Urothelium cell line (cell line): ENCODE results near the gene CATSPER1.

Experiments used
- DNase-seq: peaks from one replicate; pipeline ENCODE4 v3.0.0; 2011; ENCODE audit warnings: low spot score, mixed read lengths
- FAIRE-seq: peaks from 2 replicates; lab custom pipeline; 2011; peaks lifted over from hg19 to GRCh38; lab: Jason Lieb, UNC

The CATSPER1 gene

DNA sequence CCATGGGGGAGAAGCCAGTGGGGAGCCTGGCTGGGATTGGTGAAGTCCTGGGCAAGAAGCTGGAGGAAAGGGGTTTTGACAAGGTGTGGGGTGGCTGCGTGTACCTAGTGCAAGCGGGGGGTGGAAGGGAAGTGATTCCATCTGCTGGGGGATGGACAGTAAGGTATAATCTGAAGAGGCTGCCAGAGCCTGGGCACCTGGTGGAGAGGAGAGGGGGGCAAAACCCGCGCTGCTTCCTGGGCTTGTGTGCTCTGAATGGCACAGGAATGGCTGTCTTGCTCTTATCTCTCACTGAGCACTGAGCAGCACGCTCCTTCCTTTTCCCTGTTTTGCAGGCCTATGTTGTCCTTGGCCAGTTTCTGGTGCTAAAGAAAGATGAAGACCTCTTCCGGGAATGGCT, 23.0 kb downstream of the CATSPER1 start:
- DNase-seq, result no peak
- FAIRE-seq, result no peak

GRCh38 chr11:66002648-66003225, 23.5 kb downstream of the CATSPER1 start:
- DNase-seq (peak; percentile 74), FAIRE-seq (no peak)

DNA sequence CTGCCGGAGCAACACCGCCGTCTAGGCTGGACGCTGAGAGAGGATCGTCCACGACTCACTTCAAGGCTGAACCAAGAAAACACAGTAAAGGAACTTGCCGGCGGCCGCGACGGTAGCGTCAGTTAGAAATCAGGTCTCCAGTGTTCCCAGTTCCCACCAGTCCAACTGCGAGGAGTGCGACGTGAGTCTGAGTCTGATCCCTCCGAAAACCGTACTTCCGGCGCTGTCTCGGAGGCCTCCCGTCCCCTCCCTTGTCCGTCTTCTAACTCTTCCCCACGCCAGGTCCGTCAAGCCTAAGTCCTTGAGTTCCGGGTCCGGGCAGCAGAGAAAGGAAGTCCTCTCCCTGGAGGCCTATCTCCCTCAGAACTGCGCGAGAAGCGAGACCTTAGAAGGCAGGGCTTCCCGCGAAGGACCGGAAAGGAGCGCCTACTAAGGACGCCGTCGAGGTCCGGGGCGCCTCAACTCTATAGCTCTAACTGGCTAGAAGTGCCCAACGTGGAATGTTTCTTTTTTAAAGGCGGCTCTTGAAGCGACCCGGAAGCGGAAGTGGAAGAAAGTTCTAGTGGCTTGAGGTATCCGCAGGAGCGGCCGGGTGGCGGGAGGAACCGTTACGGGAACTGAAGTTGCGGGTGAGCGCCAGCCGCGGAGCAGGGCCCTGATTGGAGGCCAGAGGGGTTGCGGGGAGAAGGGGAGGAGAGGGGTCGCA, 24.2 kb downstream of the CATSPER1 start, which contains the start of the genes BANF1 and EIF1AD:
Gene BANF1, plus strand, starts transcription at position 562 of the 706 bp plus-strand sequence. CDS start 748 bp downstream, outside the sequence.
Gene EIF1AD, minus strand, starts transcription at position 216 of the 706 bp plus-strand sequence. CDS start 1,768 bp downstream, outside the sequence.
- FAIRE-seq (no peak), DNase-seq (peak; percentile 92)

GRCh38 chr11:65997286-65997685, 29.0 kb downstream of the CATSPER1 start:
- FAIRE-seq, result no peak
- no peak for DNase-seq

- FAIRE-seq (no peak), DNase-seq (no peak)
Measured at GRCh38 chr11:65992056-65992455, 34.2 kb downstream of the CATSPER1 start.

DNA sequence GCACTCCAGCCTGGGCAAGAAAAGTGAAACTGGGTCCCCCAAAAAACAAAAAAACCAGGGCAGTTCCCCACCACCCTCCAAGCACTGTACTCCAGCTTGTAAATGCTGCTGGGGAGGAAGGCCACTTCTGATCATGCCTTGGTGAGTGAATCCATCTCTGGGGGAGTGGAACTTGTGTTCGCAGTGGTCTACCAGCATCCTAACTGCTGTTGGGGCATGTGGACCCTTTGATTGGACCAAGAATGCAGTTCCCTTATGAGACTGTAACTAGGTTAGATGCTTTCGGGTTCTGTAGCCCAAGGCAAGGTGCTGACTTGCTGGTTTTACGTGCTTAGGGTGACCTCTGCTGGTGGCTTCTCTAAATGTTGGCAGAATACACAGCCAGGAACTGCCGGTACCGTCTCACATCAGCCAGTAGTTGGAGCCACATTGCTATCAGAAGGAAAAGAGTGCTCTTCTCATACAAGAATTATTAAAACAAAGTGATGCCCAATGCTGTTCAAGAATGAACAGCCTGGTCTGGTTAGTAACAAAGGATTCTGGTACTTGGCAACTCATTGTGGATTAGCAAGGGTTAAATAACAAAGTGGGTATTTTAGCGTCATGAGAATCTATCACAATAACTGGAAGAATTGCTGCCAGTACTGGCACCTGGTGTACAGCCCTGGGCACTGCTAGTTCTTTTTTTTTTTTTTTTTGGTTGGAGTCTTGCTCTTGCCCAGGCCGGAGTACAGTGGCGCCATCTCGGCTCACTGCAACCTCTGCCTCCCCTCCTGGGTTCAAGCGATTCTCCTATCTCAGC, 37.3 kb downstream of the CATSPER1 start:
- FAIRE-seq, result peak; percentile 93
- peak; percentile 85 for DNase-seq

GRCh38 chr11:65987336-65987735, 38.9 kb downstream of the CATSPER1 start:
- FAIRE-seq (no peak), DNase-seq (no peak)

- no peak for DNase-seq
- FAIRE-seq, result no peak
Measured at GRCh38 chr11:65983589-65983987, 42.7 kb downstream of the CATSPER1 start.

- FAIRE-seq, result no peak
Measured at GRCh38 chr11:65982824-65983588, 43.3 kb downstream of the CATSPER1 start.

GRCh38 chr11:65981972-65982823, 44.1 kb downstream of the CATSPER1 start:
- FAIRE-seq (no peak), DNase-seq (no peak)

More at GRCh38 chr11:65982824-65983588, 43.3 kb downstream of the CATSPER1 start:
- no peak for DNase-seq

DNA sequence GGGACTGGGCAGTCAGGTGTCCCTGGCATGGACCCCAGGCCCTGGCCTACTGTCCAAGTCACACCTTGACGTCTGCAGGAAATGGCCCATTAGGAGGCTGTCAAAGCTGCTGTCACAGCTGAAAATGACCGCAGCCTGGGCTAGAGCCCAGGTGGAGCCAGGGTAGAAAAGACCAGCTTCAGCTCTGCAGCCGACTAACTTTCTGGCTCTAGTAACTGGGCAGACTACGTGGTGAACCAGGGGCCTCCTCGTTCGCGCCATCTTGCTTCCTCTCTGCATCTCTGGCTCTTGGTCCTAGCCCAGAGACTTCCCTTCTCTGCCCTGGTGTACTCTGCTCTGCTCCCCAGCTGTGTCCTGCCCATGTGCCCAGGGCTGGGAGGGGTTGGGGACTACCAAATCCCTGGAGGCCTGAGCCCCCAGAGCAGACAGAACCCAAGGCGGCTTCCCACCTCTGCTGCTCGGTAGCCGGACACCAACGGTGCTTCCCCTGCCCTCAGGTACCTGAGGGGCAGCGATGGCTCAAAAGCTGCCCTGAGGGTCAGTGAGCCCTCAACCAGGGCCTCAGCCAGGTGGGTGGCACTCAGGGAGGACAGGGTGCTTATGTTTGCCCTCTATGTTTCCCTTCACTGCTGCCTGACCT, 45.1 kb downstream of the CATSPER1 start:
- DNase-seq (no peak), FAIRE-seq (no peak)

- DNase-seq (no peak), FAIRE-seq (no peak)
Measured at GRCh38 chr11:65979261-65979759, 47.0 kb downstream of the CATSPER1 start.

- DNase-seq, result no peak
- no peak for FAIRE-seq
Measured at GRCh38 chr11:65978391-65979238, 47.7 kb downstream of the CATSPER1 start.

DNA sequence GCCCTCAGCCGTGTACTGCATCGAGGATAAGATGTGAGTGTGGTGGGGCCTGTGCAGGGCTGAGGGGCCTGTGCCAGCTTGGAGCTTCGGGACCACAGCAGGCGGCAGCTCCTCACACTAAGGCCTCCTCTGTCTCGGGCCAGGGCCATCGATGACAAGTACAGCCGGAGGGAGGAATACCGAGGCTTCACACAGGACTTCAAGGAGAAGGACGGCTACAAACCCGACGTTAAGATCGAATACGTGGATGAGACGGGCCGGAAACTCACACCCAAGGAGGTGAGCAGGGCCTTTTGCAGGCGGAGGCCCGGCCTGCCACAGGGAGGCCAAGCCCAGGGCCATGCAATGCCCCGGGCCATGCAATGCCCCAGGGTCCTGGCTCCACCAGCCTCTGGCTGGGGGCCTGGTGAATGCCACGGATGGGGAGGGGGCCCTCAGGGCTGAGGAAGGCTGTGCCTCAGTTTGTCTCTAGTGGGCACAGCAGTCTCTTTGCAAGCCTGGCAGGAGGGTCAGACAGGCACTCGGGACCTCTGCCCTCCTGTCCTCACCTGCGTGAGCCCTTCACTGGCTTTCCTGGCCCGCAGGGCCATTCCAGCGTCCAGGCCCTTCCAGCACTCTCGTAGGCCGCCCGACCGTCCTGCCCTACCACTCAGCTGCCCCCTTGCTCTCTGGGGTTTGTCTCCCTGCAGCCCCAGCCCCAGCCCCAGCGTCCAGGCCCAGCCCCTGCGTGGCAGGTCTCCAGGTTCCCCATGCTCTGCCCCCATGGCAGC, 48.5 kb downstream of the CATSPER1 start:
- DNase-seq (no peak), FAIRE-seq (no peak)

DNA sequence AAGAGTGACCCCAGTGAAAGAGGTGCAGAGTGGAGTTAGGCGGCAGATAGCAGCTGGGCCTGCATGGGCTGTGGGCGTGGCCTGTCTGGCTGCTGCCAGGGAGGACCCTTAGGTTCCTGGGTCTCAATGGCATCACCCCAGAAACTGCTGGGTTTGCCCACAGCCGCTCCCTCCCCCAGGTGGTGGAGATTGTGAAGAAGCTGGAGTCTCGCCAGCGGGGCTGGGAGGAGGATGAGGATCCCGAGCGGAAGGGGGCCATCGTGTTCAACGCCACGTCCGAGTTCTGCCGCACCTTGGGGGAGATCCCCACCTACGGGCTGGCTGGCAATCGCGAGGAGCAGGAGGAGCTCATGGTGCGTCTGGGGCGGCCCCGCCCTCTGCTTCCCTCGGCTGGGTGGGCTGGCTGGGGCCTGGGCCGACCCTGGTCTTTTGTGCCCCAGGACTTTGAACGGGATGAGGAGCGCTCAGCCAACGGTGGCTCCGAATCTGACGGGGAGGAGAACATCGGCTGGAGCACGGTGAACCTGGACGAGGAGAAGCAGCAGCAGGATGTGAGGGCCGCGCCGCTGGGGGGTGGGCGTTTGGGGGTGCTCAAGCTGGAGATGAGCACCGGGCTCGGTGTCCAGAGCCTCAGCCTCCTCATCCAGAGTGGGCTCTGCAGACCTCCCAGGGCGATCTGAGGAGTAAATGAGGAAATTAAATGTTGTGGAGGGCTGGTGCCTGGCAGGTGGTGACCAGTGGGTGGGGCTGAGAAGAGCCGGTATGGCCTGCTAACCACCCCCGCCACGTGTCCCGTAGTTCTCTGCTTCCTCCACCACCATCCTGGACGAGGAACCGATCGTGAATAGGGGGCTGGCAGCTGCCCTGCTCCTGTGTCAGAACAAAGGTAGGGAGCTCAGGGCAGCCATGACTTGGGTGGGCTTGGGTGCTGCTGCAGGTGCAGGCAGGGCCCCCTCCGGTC, 49.8 kb downstream of the CATSPER1 start:
- DNase-seq, result no peak
- FAIRE-seq, result no peak

GRCh38 chr11:65975771-65976170, 50.5 kb downstream of the CATSPER1 start:
- DNase-seq (no peak), FAIRE-seq (no peak)
